ENCODE measurements around the gene DOHH.

DNA sequence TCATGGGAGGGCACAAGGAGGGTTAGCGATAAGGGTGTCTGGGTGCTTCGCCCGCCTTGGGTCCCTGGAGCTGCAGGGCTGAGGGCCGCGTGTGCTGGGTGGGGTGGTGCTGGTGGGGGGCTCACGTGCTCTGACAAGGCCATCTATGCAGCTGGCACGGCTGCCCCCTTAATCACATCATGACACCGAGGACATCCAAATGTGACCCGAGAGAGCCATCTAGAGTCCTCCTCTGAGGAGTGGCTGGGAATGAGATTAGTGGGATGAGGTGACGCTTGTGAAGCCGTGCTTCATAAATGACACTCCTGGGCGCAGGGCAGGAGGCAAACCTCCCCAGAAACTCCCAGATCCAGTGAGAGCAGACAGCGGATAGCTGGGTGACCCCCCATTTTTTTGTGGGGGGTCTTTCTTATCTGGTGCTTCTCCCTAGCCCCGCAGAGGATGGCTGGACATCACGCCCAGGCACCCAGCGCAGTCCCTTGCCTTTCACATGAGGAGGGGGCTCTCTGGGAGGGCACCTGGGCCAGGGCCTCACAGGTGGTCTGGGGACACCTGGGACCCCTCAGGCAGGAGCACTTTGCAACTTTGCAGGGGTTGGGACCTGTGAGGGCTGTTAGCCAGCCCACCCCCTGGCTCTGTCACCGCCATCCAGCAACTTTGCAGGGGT is 12.2 kb upstream of the DOHH start:
- TF ChIP-seq POLR2A (IDR thresholded peaks at IDR 0.05) = no peak
- TF ChIP-seq, protein P1, sequence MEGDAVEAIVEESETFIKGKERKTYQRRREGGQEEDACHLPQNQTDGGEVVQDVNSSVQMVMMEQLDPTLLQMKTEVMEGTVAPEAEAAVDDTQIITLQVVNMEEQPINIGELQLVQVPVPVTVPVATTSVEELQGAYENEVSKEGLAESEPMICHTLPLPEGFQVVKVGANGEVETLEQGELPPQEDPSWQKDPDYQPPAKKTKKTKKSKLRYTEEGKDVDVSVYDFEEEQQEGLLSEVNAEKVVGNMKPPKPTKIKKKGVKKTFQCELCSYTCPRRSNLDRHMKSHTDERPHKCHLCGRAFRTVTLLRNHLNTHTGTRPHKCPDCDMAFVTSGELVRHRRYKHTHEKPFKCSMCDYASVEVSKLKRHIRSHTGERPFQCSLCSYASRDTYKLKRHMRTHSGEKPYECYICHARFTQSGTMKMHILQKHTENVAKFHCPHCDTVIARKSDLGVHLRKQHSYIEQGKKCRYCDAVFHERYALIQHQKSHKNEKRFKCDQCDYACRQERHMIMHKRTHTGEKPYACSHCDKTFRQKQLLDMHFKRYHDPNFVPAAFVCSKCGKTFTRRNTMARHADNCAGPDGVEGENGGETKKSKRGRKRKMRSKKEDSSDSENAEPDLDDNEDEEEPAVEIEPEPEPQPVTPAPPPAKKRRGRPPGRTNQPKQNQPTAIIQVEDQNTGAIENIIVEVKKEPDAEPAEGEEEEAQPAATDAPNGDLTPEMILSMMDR (IDR thresholded peaks at IDR 0.05) = no peak
